ENCODE data around the gene SEPTIN6. TPM values are rescaled to one million over a fixed set of nuclear protein-coding genes. Genes with fewer than 3 reads are reported as not detected.

Gene SEPTIN6
- total RNA-seq, 1 donor from 2014 or later, result 5.6 TPM

GRCh38 chrX:119695535-119696050, 2.6 kb upstream of the SEPTIN6 start:
- H3K9me3 ChIP-seq (replicated peaks), result no peaks in the 10 kb centered on the region
- intact Hi-C loops (cut with micrococcal nuclease), result no loop called here
- no peak for DNase-seq
- no peak for TF ChIP-seq CTCF (IDR thresholded peaks at IDR 0.05; ENCODE audit: borderline replicate concordance)
- H3K4me3 ChIP-seq, result no peak overlapping the region
- no peaks in the 10 kb centered on the region for H3K27me3 ChIP-seq (ENCODE audit: low read depth)
- no peaks in the 10 kb centered on the region for H3K4me1 ChIP-seq
- no peak overlapping the region for H3K27ac ChIP-seq (replicated peaks)
- no peaks in the 10 kb centered on the region for H3K36me3 ChIP-seq

GRCh38 chrX:119694601-119695534, 1.9 kb upstream of the SEPTIN6 start:
- H3K36me3 ChIP-seq, result no peaks in the 10 kb centered on the region
- H3K4me1 ChIP-seq, result no peaks in the 10 kb centered on the region
- TF ChIP-seq CTCF (IDR thresholded peaks at IDR 0.05; ENCODE audit: borderline replicate concordance), result no peak
- intact Hi-C loops (cut with micrococcal nuclease), result no loop called here
- H3K4me3 ChIP-seq, result no peak overlapping the region
- no peaks in the 10 kb centered on the region for H3K27me3 ChIP-seq (ENCODE audit: low read depth)
- no peaks in the 10 kb centered on the region for H3K9me3 ChIP-seq (replicated peaks)
- DNase-seq, result no peak
- no peak overlapping the region for H3K27ac ChIP-seq (replicated peaks)

- H3K4me3 ChIP-seq, result peak overlapping the region; percentile 81
- H3K36me3 ChIP-seq, result no peaks in the 10 kb centered on the region
- H3K9me3 ChIP-seq (replicated peaks), result no peaks in the 10 kb centered on the region
- no peak overlapping the region for H3K27ac ChIP-seq (replicated peaks)
- intact Hi-C loops (cut with micrococcal nuclease), result no loop called here
- DNase-seq, result no peak
- H3K27me3 ChIP-seq (ENCODE audit: low read depth), result no peaks in the 10 kb centered on the region
- H3K4me1 ChIP-seq, result no peaks in the 10 kb centered on the region
- no peak for TF ChIP-seq CTCF (IDR thresholded peaks at IDR 0.05; ENCODE audit: borderline replicate concordance)
Observed at GRCh38 chrX:119693996-119694451, 1.1 kb upstream of the SEPTIN6 start.

- peak overlapping the region; percentile 81 for H3K4me3 ChIP-seq
- no peaks in the 10 kb centered on the region for H3K9me3 ChIP-seq (replicated peaks)
- intact Hi-C loops (cut with micrococcal nuclease), result no loop called here
- peak overlapping the region; percentile 76 for H3K27ac ChIP-seq (replicated peaks)
- DNase-seq, result peak; percentile 28
- H3K4me1 ChIP-seq, result peaks cover 3% of the 10 kb centered on the region
- H3K36me3 ChIP-seq, result no peaks in the 10 kb centered on the region
- TF ChIP-seq CTCF (IDR thresholded peaks at IDR 0.05; ENCODE audit: borderline replicate concordance), result no peak
- H3K27me3 ChIP-seq (ENCODE audit: low read depth), result no peaks in the 10 kb centered on the region
Observed at GRCh38 chrX:119692191-119693039, 553 bp downstream of the SEPTIN6 start.
